GM12878 (cell line): ENCODE data around the gene DLG1. TPM values are rescaled to one million over a fixed set of nuclear protein-coding genes. Genes with fewer than 3 reads are reported as not detected.

Source experiments
- ATAC-seq: fragments of 200-7000 bp; cut with Tn5 transposase; 3 replicates; pipeline ENCODE4 v1.9.1; 2020; ENCODE audit warnings: mild to moderate bottlenecking, moderate library complexity
- BruUV-seq: library from RNA; stranded (reverse); fragments of 400-500 nt; replicated peaks from 2 replicates; lab custom pipeline; 2021; lab: Mats Ljungman, UMichigan
- CTCF ChIA-PET: fragments of 300-600 bp; sonication (Branson Sonifier 250); formaldehyde crosslinking; extraction: SDS; loops from one replicate; lab custom pipeline; 2021; ENCODE audit warnings: inconsistent platforms; lab: Yijun Ruan, JAX
- POLR2A ChIA-PET: fragments of 350-600 bp; formaldehyde crosslinking; extraction: SDS; loops from one replicate; lab custom pipeline; 2021; ENCODE audit warnings: inconsistent platforms; lab: Charles Lee
- RAD21 ChIA-PET: fragments of 300-600 bp; sonication (Branson Sonifier 250); formaldehyde crosslinking; loops from one replicate; lab custom pipeline; 2023; ENCODE audit warnings: antibody characterized with exemption; ENCODE audit not compliant: unreplicated experiment; lab: Charles Lee
- SMC1A ChIA-PET: fragments of 300-600 bp; sonication (Branson Sonifier 250); formaldehyde crosslinking; loops from one replicate; lab custom pipeline; 2023; ENCODE audit not compliant: unreplicated experiment, uncharacterized antibody; lab: Charles Lee
- DNase-seq: peaks from one replicate; pipeline ENCODE4 v3.0.0-alpha.2; 2011; ENCODE audit warnings: low read depth, low spot score
- FAIRE-seq: peaks from 3 replicates; lab custom pipeline; 2011; peaks lifted over from hg19 to GRCh38; lab: Jason Lieb, UNC
- H2AFZ ChIP-seq: 2 replicates; pipeline ENCODE4 v1.6.0; 2011; ENCODE audit warnings: low read depth, low read length, control low read depth; ENCODE audit not compliant: control insufficient read depth
- H3K27ac ChIP-seq: 2 replicates; pipeline ENCODE4 v1.5.1; 2011; ENCODE audit warnings: control low read depth; ENCODE audit not compliant: control insufficient read depth, insufficient read depth
- H3K27me3 ChIP-seq, 2 experiments: replicated peaks in 1 of 2; 2 replicates each; pipeline versions ENCODE4 v1.6.0 to v1.6.1; 2011; ENCODE audit warnings: low read length in 1 of 2; ENCODE audit not compliant: control insufficient read depth in 2 of 2, insufficient read depth in 2 of 2
- H3K36me3 ChIP-seq, 2 experiments: 2 replicates each; pipeline ENCODE4 v1.5.1; 2011; ENCODE audit warnings: low read length in 1 of 2; ENCODE audit not compliant: control insufficient read depth in 2 of 2, insufficient read depth in 2 of 2
- H3K4me1 ChIP-seq: 2 replicates; pipeline ENCODE4 v1.6.1; 2011; ENCODE audit warnings: mild to moderate bottlenecking, low read length, moderate library complexity, mixed read lengths; ENCODE audit not compliant: control insufficient read depth, insufficient read depth
- H3K4me2 ChIP-seq: 2 replicates; pipeline ENCODE4 v1.6.0; 2011; ENCODE audit warnings: control low read depth; ENCODE audit not compliant: control insufficient read depth, insufficient read depth
- H3K4me3 ChIP-seq: fragments of 200-600 bp; sonication (generic); 2 replicates; pipeline ENCODE4 v1.5.1; 2016
- H3K79me2 ChIP-seq: 2 replicates; pipeline ENCODE4 v1.6.0; 2011; ENCODE audit warnings: low read length; ENCODE audit not compliant: control insufficient read depth, insufficient read depth
- H3K9ac ChIP-seq: 2 replicates; pipeline ENCODE4 v1.8.0; 2011; ENCODE audit warnings: low read length, control low read depth, mixed read lengths; ENCODE audit not compliant: control insufficient read depth, insufficient read depth
- H3K9me3 ChIP-seq: replicated peaks from 3 replicates; pipeline ENCODE4 v1.5.1; 2011; ENCODE audit warnings: mild to moderate bottlenecking, low read length; ENCODE audit not compliant: control insufficient read depth, insufficient read depth
- H4K20me1 ChIP-seq: 2 replicates; pipeline ENCODE4 v1.6.0; 2011; ENCODE audit not compliant: control insufficient read depth, insufficient read depth
- CEBPZ ChIP-seq: fragments of 150-350 bp; IDR thresholded peaks from 2 replicates; pipeline ENCODE4 v1.6.1; 2016; ENCODE audit warnings: low read depth, low read length
- CREB1 ChIP-seq: IDR thresholded peaks from 2 replicates; pipeline ENCODE4 v1.6.1; 2012; ENCODE audit warnings: low read depth, mild to moderate bottlenecking, inconsistent platforms
- KDM1A ChIP-seq: fragments of 200-600 bp; sonication (generic); IDR thresholded peaks from 2 replicates; pipeline ENCODE4 v1.6.1; 2016; ENCODE audit warnings: borderline replicate concordance
- SP1 ChIP-seq: IDR thresholded peaks from one replicate; pipeline ENCODE4 v1.6.1; 2011; ENCODE audit warnings: low read depth, low read length
- SREBF2 ChIP-seq: IDR thresholded peaks from 2 replicates; pipeline ENCODE4 v1.6.1; 2012; ENCODE audit warnings: mild to moderate bottlenecking, low read length
- TCF12 ChIP-seq: IDR thresholded peaks from 2 replicates; pipeline ENCODE4 v1.6.1; 2011; ENCODE audit warnings: low read depth, mild to moderate bottlenecking, low read length
- YBX1 ChIP-seq: fragments of 450-650 bp; IDR thresholded peaks from 2 replicates; pipeline ENCODE4 v1.6.1; 2016; ENCODE audit warnings: antibody characterized with exemption
- YY1 ChIP-seq: IDR thresholded peaks from 2 replicates; pipeline ENCODE4 v1.6.1; 2011; ENCODE audit warnings: low read depth, mild to moderate bottlenecking, low read length
- WGBS: methylation state at CpG from one replicate; pipeline ENCODE4 v1.1.6; 2016; ENCODE audit warnings: low lambda C conversion rate; ENCODE audit not compliant: insufficient replicate concordance, insufficient coverage; ENCODE audit errors: missing lambda C conversion rate; 5-methylcytosine and 5-hydroxymethylcytosine counted together
- in situ Hi-C: fragments of 300-500 bp; cut with MboI; formaldehyde crosslinking; loops from 9 replicates; pipeline ENCODE4 v1.14.3; 2018; ENCODE audit warnings: mixed read lengths
- intact Hi-C: fragments of 100-400 bp; cut with micrococcal nuclease; formaldehyde crosslinking; loops from one replicate; pipeline ENCODE4 v1.14.2; 2022; ENCODE audit not compliant: unreplicated experiment
- polyA plus RNA-seq, 11 experiments: library from polyadenylated mRNA; depleted of rRNA in 4 of 11; unstranded in 6 of 11; stranded (reverse) in 5 of 11; fragments of >200 nt; fragmentation: Nextera tagmentation in 4 of 11; fragmentation: Illumina TruSeq in 1 of 11; extraction: Ambion mirVana in 4 of 11; extraction: Trizol in 1 of 11; gene quantifications; 1 replicate in 1 of 11; 2 replicates in 10 of 11; pipeline versions ENCODE4 v1.2.1 to v1.2.3, GENCODE V29; 2011 to 2016; ENCODE audit warnings: inconsistent platforms in 2 of 11, missing spikeins in 2 of 11, low read depth in 1 of 11
- total RNA-seq, 4 experiments: library from RNA; depleted of rRNA in 3 of 4; stranded (reverse); fragments of >200 nt in 3 of 4; fragmentation: Illumina TruSeq in 1 of 4; extraction: Trizol in 1 of 4; gene quantifications; 2 replicates each; pipeline versions ENCODE4 v1.2.1 to v1.2.3, GENCODE V29; 2013 to 2021
- TF ChIP-seq, protein P1 (sequence below): fragments of 450-650 bp; IDR thresholded peaks from 2 replicates; pipeline ENCODE4 v1.6.1; 2016; ENCODE audit warnings: mild to moderate bottlenecking
- TF ChIP-seq, protein P2 (sequence below): fragments of 450-650 bp; conservative IDR thresholded peaks from 2 replicates; pipeline ENCODE4 v1.6.1; 2017; ENCODE audit warnings: mild to moderate bottlenecking, moderate library complexity
- TF ChIP-seq, protein P3 (sequence below): IDR thresholded peaks from 2 replicates; pipeline ENCODE4 v1.6.1; 2011; ENCODE audit warnings: low read depth, low read length, improper control_type of control experiment, borderline replicate concordance

Gene DLG1
- total and polyA plus RNA-seq, 10 of the 15 experiments (the other 5 are each of a cell fraction or from before 2014, with no cell fraction given): 9.2 to 63.1 (median 40.1) TPM

GRCh38 chr3:197329382-197329781 is 31.0 kb upstream of the DLG1 start:
- no TSS peak for BruUV-seq
- Histone ChIP-seq H3K4me2 (no peak overlapping the region), H3K4me3 (no peak overlapping the region), H2AFZ (no peak overlapping the region), H3K36me3 (no peaks in the 10 kb centered on the region), H3K4me1 (no peaks in the 10 kb centered on the region), H3K9ac (no peak overlapping the region), H4K20me1 (no peaks in the 10 kb centered on the region), H3K9me3 (no peaks in the 10 kb centered on the region; the same call in 2 of the 3 replicates), H3K27ac (no peak overlapping the region), H3K79me2 (no peaks in the 10 kb centered on the region), H3K27me3 (no peaks in the 10 kb centered on the region)
- no peak for ATAC-seq
- intact Hi-C loops: no loop called here
- ChIA-PET POLR2A (no interaction called here), SMC1A (interaction anchor here (1.3 to 1.7 kb wide), 2 partner anchors 33 to 124 kb away, joined by 6 read pairs; no protein-coding TSS in a partner anchor), CTCF (interaction anchor here (1.0 to 2.1 kb wide), 2 partner anchors 11 to 72 kb away, joined by 3 to 17 read pairs; no protein-coding TSS in a partner anchor), RAD21 (no interaction called here)
- TF ChIP-seq, protein P1, sequence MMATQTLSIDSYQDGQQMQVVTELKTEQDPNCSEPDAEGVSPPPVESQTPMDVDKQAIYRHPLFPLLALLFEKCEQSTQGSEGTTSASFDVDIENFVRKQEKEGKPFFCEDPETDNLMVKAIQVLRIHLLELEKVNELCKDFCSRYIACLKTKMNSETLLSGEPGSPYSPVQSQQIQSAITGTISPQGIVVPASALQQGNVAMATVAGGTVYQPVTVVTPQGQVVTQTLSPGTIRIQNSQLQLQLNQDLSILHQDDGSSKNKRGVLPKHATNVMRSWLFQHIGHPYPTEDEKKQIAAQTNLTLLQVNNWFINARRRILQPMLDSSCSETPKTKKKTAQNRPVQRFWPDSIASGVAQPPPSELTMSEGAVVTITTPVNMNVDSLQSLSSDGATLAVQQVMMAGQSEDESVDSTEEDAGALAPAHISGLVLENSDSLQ: no peak
- no peak for TF ChIP-seq KDM1A
- no peak for TF ChIP-seq SREBF2
- TF ChIP-seq SP1: no peak
- TF ChIP-seq YBX1: no peak
- no peak for TF ChIP-seq TCF12
- no peak for DNase-seq
- WGBS: 53% methylated on average over 3 of the region's 3 CpGs
- no peak for FAIRE-seq
- in situ Hi-C loops: no loop called here

DNA sequence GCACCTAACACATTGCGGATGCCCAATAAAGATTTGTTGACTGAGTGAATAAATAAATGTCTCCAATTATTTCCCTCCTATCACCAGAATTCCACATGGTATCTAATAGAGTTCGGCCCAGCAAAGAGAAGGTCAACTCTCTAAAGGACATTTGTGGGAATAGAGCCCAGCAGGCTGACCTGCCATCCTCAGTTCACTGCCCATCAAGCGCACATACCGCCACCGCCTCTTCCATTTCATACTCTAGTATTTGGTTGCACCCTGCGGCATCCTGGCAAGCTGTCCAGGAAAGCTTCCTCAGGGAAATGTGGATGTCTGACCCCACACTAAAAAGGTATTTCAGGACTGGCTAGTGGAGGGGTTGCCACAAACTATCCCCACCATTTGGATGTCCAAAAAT is 29.8 kb upstream of the DLG1 start:
- no peak overlapping the region for H3K9ac ChIP-seq
- H3K4me3 ChIP-seq: no peak overlapping the region
- SMC1A ChIA-PET: no interaction called here
- H2AFZ ChIP-seq: no peak overlapping the region
- ATAC-seq (no peak), FAIRE-seq (no peak), DNase-seq (no peak)
- H3K4me2 ChIP-seq: no peak overlapping the region
- H3K36me3 ChIP-seq: no peaks in the 10 kb centered on the region
- WGBS: 90% methylated on average over 6 of the region's 6 CpGs
- no peaks in the 10 kb centered on the region for H3K79me2 ChIP-seq
- no peaks in the 10 kb centered on the region for H3K4me1 ChIP-seq
- H4K20me1 ChIP-seq: no peaks in the 10 kb centered on the region
- H3K27ac ChIP-seq: no peak overlapping the region
- POLR2A ChIA-PET: no interaction called here
- H3K27me3 ChIP-seq: no peaks in the 10 kb centered on the region
- intact Hi-C loops (no loop called here), in situ Hi-C loops (no loop called here)
- CTCF ChIA-PET: no interaction called here
- H3K9me3 ChIP-seq: no peaks in the 10 kb centered on the region; the same call in 2 of the 3 replicates
- no TSS peak for BruUV-seq
- RAD21 ChIA-PET: interaction anchor here (0.7 kb wide), 1 partner anchor 66 kb away, joined by 3 read pairs; no protein-coding TSS in a partner anchor
- TF ChIP-seq, protein P2, sequence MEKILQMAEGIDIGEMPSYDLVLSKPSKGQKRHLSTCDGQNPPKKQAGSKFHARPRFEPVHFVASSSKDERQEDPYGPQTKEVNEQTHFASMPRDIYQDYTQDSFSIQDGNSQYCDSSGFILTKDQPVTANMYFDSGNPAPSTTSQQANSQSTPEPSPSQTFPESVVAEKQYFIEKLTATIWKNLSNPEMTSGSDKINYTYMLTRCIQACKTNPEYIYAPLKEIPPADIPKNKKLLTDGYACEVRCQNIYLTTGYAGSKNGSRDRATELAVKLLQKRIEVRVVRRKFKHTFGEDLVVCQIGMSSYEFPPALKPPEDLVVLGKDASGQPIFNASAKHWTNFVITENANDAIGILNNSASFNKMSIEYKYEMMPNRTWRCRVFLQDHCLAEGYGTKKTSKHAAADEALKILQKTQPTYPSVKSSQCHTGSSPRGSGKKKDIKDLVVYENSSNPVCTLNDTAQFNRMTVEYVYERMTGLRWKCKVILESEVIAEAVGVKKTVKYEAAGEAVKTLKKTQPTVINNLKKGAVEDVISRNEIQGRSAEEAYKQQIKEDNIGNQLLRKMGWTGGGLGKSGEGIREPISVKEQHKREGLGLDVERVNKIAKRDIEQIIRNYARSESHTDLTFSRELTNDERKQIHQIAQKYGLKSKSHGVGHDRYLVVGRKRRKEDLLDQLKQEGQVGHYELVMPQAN: no peak
- TF ChIP-seq, protein P3, sequence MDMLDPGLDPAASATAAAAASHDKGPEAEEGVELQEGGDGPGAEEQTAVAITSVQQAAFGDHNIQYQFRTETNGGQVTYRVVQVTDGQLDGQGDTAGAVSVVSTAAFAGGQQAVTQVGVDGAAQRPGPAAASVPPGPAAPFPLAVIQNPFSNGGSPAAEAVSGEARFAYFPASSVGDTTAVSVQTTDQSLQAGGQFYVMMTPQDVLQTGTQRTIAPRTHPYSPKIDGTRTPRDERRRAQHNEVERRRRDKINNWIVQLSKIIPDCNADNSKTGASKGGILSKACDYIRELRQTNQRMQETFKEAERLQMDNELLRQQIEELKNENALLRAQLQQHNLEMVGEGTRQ: no peak
- TF ChIP-seq CREB1: no peak
- TF ChIP-seq CEBPZ: no peak
- TF ChIP-seq YY1: no peak
